ENCODE measurements around the gene VPS29. TPM values are rescaled to one million over a fixed set of nuclear protein-coding genes. Genes with fewer than 3 reads are reported as not detected.

Gene VPS29
- total and polyA plus RNA-seq, 2 experiments from 2014 or later = 39.1 to 115 TPM

GRCh38 chr12:110498984-110499706, 2.8 kb downstream of the VPS29 start:
- no peak overlapping the region; the same call in 2 of the 3 replicates for H3K4me3 Mint-ChIP-seq
- H3K4me1 Mint-ChIP-seq = peaks cover 6% of the 10 kb centered on the region
- 0 out of 2 replicates have a peak, but pooled peaks cover 2% of the 10 kb centered on the region for H4K20me1 ChIP-seq (replicated peaks; ENCODE audit: insufficient read depth)
- no peaks in the 10 kb centered on the region for H3F3A ChIP-seq (replicated peaks; ENCODE audit: low read depth)
- no peak overlapping the region for H3K4me2 ChIP-seq
- H3K9me3 Mint-ChIP-seq = peaks cover 19% of the 10 kb centered on the region
- peak overlapping the region; percentile 19; the same call in 1 of the 2 replicates for H3K27ac Mint-ChIP-seq
- no peak overlapping the region for H2AFZ ChIP-seq
- peaks cover 21% of the 10 kb centered on the region for H3K27me3 Mint-ChIP-seq (ENCODE audit: insufficient read depth, low read depth, poor library complexity)
- peaks cover 28% of the 10 kb centered on the region for H3K36me3 Mint-ChIP-seq (ENCODE audit: low read depth)
- ATAC-seq (no peak), DNase-seq (ENCODE audit: low spot score) (no peak)
- peaks cover 30% of the 10 kb centered on the region for H3K79me2 ChIP-seq (replicated peaks; ENCODE audit: insufficient read depth)
- peaks cover 10% of the 10 kb centered on the region for H3K9me2 ChIP-seq (ENCODE audit: insufficient read depth)
- H3K4me1 ChIP-seq (ENCODE audit: insufficient read depth) = peaks cover 6% of the 10 kb centered on the region; the same call in 1 of the 2 replicates
- H3K27ac ChIP-seq (ENCODE audit: low read depth) = 0 out of 2 replicates have a peak overlapping the region, but pooled peaks have one; percentile 30
- TF ChIP-seq JUNB (IDR thresholded peaks at IDR 0.05; ENCODE audit: unreplicated experiment) (no peak), ZNF462 (CRISPR knock-in tag; IDR thresholded peaks at IDR 0.05) (no peak)
- H3K36me3 ChIP-seq (ENCODE audit: insufficient read depth) = no peaks in the 10 kb centered on the region
- H3K4me3 ChIP-seq = no peak overlapping the region
- H3K27me3 ChIP-seq (ENCODE audit: insufficient read depth) = peaks cover 19% of the 10 kb centered on the region

GRCh38 chr12:110475426-110475825, 26.5 kb downstream of the VPS29 start:
- H3K36me3 ChIP-seq (ENCODE audit: insufficient read depth) = peaks cover 12% of the 10 kb centered on the region; the same call in 1 of the 2 replicates
- Mint-ChIP-seq H3K36me3 (ENCODE audit: low read depth) (peaks cover 26% of the 10 kb centered on the region; the same call in 2 of the 3 replicates), H3K4me1 (no peaks in the 10 kb centered on the region), H3K27me3 (ENCODE audit: insufficient read depth, low read depth, poor library complexity) (no peaks in the 10 kb centered on the region), H3K9me3 (no peaks in the 10 kb centered on the region), H3K4me3 (no peak overlapping the region), H3K27ac (no peak overlapping the region)
- no peaks in the 10 kb centered on the region for H3K4me1 ChIP-seq (ENCODE audit: insufficient read depth)
- H3F3A ChIP-seq (replicated peaks; ENCODE audit: low read depth) = no peaks in the 10 kb centered on the region
- no peak overlapping the region for H3K27ac ChIP-seq (ENCODE audit: low read depth)
- peaks cover 4% of the 10 kb centered on the region for H4K20me1 ChIP-seq (replicated peaks; ENCODE audit: insufficient read depth)
- peaks cover 10% of the 10 kb centered on the region for H3K79me2 ChIP-seq (replicated peaks; ENCODE audit: insufficient read depth)
- H3K27me3 ChIP-seq (ENCODE audit: insufficient read depth) = no peaks in the 10 kb centered on the region
- DNase-seq (ENCODE audit: low spot score) = no peak
- no peaks in the 10 kb centered on the region for H3K9me2 ChIP-seq (ENCODE audit: insufficient read depth)
- no peak overlapping the region for H2AFZ ChIP-seq
- H3K4me2 ChIP-seq = no peak overlapping the region
- H3K4me3 ChIP-seq = no peak overlapping the region
- no peak for ATAC-seq
- TF ChIP-seq ZNF114 (CRISPR knock-in tag; IDR thresholded peaks at IDR 0.05) (no peak), STAT1 (IDR thresholded peaks at IDR 0.05; ENCODE audit: unreplicated experiment) (no peak), ZNF462 (CRISPR knock-in tag; IDR thresholded peaks at IDR 0.05) (no peak), ZNF331 (CRISPR knock-in tag; IDR thresholded peaks at IDR 0.05; ENCODE audit: low read depth) (no peak)
